ENCODE results near the gene BTRC.

DNA sequence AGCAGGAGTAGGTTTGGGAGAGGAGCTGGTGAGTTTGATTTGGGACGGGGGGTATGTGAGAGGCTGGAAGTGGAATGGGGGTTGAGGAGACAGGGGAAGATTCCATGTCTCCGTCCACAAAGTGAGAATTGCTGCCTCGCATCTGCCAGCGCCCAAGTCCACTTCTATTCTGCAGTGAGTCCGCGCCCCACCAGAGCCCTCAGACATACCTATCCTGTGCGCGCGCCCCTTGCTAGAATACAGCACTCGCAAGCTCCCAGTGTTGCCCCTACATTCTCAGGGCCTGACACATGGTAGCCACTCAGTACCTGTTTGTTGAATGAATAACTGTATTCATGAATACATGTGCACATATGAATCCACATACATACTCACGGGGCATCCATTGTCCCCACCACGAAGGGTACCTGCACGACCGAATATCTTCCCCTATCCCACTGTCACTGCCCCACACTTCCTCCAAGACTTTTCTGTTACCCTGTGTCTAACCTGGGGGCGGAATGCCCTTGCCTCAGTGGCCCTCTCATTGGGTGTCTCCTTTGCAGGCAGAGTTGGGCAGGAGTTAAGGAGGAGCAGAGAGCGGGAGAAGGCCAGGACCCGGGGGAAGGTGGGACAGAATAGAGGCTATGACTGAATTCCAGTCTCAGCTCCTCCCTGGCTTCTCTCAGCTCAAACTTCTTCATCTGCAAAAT lies 214.2 kb downstream of the BTRC start:
- TF ChIP-seq POLR2A (IDR thresholded peaks at IDR 0.05) = no peak
- TF ChIP-seq, protein P1, sequence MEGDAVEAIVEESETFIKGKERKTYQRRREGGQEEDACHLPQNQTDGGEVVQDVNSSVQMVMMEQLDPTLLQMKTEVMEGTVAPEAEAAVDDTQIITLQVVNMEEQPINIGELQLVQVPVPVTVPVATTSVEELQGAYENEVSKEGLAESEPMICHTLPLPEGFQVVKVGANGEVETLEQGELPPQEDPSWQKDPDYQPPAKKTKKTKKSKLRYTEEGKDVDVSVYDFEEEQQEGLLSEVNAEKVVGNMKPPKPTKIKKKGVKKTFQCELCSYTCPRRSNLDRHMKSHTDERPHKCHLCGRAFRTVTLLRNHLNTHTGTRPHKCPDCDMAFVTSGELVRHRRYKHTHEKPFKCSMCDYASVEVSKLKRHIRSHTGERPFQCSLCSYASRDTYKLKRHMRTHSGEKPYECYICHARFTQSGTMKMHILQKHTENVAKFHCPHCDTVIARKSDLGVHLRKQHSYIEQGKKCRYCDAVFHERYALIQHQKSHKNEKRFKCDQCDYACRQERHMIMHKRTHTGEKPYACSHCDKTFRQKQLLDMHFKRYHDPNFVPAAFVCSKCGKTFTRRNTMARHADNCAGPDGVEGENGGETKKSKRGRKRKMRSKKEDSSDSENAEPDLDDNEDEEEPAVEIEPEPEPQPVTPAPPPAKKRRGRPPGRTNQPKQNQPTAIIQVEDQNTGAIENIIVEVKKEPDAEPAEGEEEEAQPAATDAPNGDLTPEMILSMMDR (IDR thresholded peaks at IDR 0.05) = no peak
